ENCODE data around the gene PLXNB2. TPM values are rescaled to one million over a fixed set of nuclear protein-coding genes. Genes with fewer than 3 reads are reported as not detected.

PLXNB2 gene
- polyA plus RNA-seq, 1 donor from 2014 or later: 38.6 TPM

- TF ChIP-seq CTCF (IDR thresholded peaks at IDR 0.05; ENCODE audit: poor library complexity, severe bottlenecking): no peak
- no peak for TF ChIP-seq POLR2AphosphoS5 (IDR thresholded peaks at IDR 0.05)
- no peak for TF ChIP-seq SMC3 (conservative IDR thresholded peaks at IDR 0.05; ENCODE audit: poor library complexity)
- TF ChIP-seq MXI1 (conservative IDR thresholded peaks at IDR 0.05; ENCODE audit: poor library complexity, severe bottlenecking): no peak
- no peak for TF ChIP-seq RAD21 (conservative IDR thresholded peaks at IDR 0.05)
- TF ChIP-seq EP300 (conservative IDR thresholded peaks at IDR 0.05; ENCODE audit: poor library complexity, severe bottlenecking): no peak
- TF ChIP-seq EZH2 (IDR thresholded peaks at IDR 0.05; ENCODE audit: borderline replicate concordance, insufficient read depth, low read length, poor library complexity, severe bottlenecking): no peak
- no peak for TF ChIP-seq TAF1 (IDR thresholded peaks at IDR 0.05; ENCODE audit: low read depth)
- TF ChIP-seq, protein P1, sequence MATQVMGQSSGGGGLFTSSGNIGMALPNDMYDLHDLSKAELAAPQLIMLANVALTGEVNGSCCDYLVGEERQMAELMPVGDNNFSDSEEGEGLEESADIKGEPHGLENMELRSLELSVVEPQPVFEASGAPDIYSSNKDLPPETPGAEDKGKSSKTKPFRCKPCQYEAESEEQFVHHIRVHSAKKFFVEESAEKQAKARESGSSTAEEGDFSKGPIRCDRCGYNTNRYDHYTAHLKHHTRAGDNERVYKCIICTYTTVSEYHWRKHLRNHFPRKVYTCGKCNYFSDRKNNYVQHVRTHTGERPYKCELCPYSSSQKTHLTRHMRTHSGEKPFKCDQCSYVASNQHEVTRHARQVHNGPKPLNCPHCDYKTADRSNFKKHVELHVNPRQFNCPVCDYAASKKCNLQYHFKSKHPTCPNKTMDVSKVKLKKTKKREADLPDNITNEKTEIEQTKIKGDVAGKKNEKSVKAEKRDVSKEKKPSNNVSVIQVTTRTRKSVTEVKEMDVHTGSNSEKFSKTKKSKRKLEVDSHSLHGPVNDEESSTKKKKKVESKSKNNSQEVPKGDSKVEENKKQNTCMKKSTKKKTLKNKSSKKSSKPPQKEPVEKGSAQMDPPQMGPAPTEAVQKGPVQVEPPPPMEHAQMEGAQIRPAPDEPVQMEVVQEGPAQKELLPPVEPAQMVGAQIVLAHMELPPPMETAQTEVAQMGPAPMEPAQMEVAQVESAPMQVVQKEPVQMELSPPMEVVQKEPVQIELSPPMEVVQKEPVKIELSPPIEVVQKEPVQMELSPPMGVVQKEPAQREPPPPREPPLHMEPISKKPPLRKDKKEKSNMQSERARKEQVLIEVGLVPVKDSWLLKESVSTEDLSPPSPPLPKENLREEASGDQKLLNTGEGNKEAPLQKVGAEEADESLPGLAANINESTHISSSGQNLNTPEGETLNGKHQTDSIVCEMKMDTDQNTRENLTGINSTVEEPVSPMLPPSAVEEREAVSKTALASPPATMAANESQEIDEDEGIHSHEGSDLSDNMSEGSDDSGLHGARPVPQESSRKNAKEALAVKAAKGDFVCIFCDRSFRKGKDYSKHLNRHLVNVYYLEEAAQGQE (IDR thresholded peaks at IDR 0.05; ENCODE audit: borderline replicate concordance): no peak
- Histone ChIP-seq H3K27ac (ENCODE audit: low read length) (no peak overlapping the region), H4K20me1 (ENCODE audit: insufficient read depth) (no peaks in the 10 kb centered on the region), H3K27me3 (ENCODE audit: insufficient read depth, low read depth, low read length) (no peaks in the 10 kb centered on the region), H3K9me3 (ENCODE audit: low read length) (no peaks in the 10 kb centered on the region), H3K4me3 (ENCODE audit: low read length) (no peak overlapping the region), H2AFZ (ENCODE audit: low read depth, low read length) (no peak overlapping the region), H3K79me2 (replicated peaks; ENCODE audit: insufficient read depth, low read length) (peaks cover 14% of the 10 kb centered on the region), H3K36me3 (ENCODE audit: insufficient read depth, low read length) (no peaks in the 10 kb centered on the region), H3F3A (ENCODE audit: insufficient read depth, low read length, poor library complexity, severe bottlenecking) (no peaks in the 10 kb centered on the region), H3K9me2 (ENCODE audit: insufficient read depth, low read length) (no peaks in the 10 kb centered on the region), H3K4me2 (ENCODE audit: low read length) (no peak overlapping the region), H3K9ac (ENCODE audit: low read length) (no peak overlapping the region)
Observed at GRCh38 chr22:50247748-50248147, 59.7 kb downstream of the PLXNB2 start.

DNA sequence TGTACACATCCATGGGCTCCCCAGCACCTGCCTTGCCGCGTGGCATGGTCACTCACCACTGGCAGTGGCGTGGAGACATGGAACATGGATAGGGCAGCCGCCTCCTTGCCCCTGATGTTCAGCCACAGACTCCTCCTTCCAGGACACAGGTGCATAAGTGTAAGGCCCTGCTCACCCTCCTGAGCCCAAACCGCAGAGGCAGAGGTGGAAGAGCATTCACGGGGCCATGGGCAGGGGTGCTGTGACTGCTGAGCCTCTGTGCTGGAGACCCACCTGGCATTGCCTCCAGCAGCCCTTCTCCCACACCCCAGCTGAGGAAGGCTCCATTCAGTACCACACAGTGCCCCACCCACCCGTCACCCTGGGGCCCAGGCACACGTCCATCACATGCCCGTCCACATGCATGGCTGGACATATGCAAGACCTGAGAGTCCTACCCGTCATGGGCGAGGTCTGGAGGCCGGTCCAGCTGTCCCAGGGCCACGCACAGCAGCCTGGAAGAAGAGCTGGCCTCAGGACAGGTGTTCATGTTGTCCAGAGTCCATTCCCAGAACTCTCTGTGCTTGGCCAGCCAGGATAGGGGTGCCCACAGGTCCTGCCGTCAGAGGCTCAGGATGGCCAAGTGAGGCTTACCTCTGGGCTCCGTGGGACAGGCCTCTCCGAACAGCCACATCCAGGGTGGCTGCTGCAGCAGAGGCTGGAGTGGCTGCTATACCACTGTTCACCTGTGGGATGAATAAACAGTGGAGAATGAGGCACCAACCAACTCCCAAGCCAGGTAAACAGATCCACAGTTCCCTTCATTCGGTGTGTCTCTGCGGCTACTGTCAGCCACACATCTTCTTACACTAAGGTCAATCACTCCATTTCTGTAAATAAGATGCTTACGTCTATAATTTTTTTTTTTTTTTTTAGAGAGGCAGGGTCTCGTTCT is 60.9 kb downstream of the PLXNB2 start:
- Histone ChIP-seq H3K9me3 (ENCODE audit: low read length) (no peaks in the 10 kb centered on the region), H3K27me3 (ENCODE audit: insufficient read depth, low read depth, low read length) (no peaks in the 10 kb centered on the region), H3F3A (ENCODE audit: insufficient read depth, low read length, poor library complexity, severe bottlenecking) (no peaks in the 10 kb centered on the region), H3K4me3 (ENCODE audit: low read length) (peak overlapping the region; percentile 95), H3K36me3 (ENCODE audit: insufficient read depth, low read length) (no peaks in the 10 kb centered on the region), H3K4me2 (ENCODE audit: low read length) (no peak overlapping the region), H2AFZ (ENCODE audit: low read depth, low read length) (no peak overlapping the region), H3K9me2 (ENCODE audit: insufficient read depth, low read length) (no peaks in the 10 kb centered on the region), H3K9ac (ENCODE audit: low read length) (peak overlapping the region; percentile 86), H3K27ac (ENCODE audit: low read length) (no peak overlapping the region), H4K20me1 (ENCODE audit: insufficient read depth) (no peaks in the 10 kb centered on the region), H3K79me2 (replicated peaks; ENCODE audit: insufficient read depth, low read length) (peaks cover 26% of the 10 kb centered on the region)
- no peak for TF ChIP-seq RAD21 (conservative IDR thresholded peaks at IDR 0.05)
- TF ChIP-seq POLR2AphosphoS5 (IDR thresholded peaks at IDR 0.05): no peak
- no peak for TF ChIP-seq EZH2 (IDR thresholded peaks at IDR 0.05; ENCODE audit: borderline replicate concordance, insufficient read depth, low read length, poor library complexity, severe bottlenecking)
- TF ChIP-seq MXI1 (conservative IDR thresholded peaks at IDR 0.05; ENCODE audit: poor library complexity, severe bottlenecking): no peak
- TF ChIP-seq SMC3 (conservative IDR thresholded peaks at IDR 0.05; ENCODE audit: poor library complexity): no peak
- TF ChIP-seq EP300 (conservative IDR thresholded peaks at IDR 0.05; ENCODE audit: poor library complexity, severe bottlenecking): no peak
- TF ChIP-seq, protein P1 (IDR thresholded peaks at IDR 0.05; ENCODE audit: borderline replicate concordance): no peak
- peak; percentile 40 for TF ChIP-seq CTCF (IDR thresholded peaks at IDR 0.05; ENCODE audit: poor library complexity, severe bottlenecking)

Data from neural cell (in vitro differentiated cells).